SU-DHL-6 (cell line): ENCODE measurements around the gene DENND2C.

Experiments
- EZH2phosphoT487 ChIP-seq: fragments of 200-600 bp; sonication (generic), shearing (Covaris generic); conservative IDR thresholded peaks from 2 replicates; pipeline ENCODE4 v1.6.1; 2018; ENCODE audit warnings: mild to moderate bottlenecking, antibody characterized with exemption, low read length, moderate library complexity, mixed read lengths
- TF ChIP-seq, protein P1 (sequence below): fragments of 200-600 bp; sonication (generic); IDR thresholded peaks from one replicate; pipeline ENCODE4 v1.5.1; 2017; ENCODE audit warnings: antibody characterized with exemption, mild to moderate bottlenecking, low read length, moderate library complexity; ENCODE audit not compliant: insufficient read depth, poor library complexity, severe bottlenecking

DNA sequence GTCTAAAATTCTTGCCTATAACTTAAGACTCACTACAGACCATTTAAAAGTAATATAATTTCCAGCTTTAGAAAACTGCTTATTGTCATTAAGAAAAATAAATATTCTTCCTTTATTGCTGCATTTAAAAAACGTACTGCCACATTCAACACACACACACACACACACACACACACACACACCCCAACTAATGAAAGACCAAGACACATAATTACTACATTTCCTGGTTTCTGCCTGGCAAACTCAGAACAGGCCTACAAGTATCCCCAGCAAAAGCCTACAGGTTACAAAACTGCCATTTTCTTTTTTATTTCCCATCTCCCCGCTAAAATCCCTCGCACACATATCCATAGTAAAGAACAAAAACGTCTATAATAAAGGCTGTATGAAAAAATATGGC is 1.5 kb downstream of the DENND2C start:
- TF ChIP-seq, protein P1, sequence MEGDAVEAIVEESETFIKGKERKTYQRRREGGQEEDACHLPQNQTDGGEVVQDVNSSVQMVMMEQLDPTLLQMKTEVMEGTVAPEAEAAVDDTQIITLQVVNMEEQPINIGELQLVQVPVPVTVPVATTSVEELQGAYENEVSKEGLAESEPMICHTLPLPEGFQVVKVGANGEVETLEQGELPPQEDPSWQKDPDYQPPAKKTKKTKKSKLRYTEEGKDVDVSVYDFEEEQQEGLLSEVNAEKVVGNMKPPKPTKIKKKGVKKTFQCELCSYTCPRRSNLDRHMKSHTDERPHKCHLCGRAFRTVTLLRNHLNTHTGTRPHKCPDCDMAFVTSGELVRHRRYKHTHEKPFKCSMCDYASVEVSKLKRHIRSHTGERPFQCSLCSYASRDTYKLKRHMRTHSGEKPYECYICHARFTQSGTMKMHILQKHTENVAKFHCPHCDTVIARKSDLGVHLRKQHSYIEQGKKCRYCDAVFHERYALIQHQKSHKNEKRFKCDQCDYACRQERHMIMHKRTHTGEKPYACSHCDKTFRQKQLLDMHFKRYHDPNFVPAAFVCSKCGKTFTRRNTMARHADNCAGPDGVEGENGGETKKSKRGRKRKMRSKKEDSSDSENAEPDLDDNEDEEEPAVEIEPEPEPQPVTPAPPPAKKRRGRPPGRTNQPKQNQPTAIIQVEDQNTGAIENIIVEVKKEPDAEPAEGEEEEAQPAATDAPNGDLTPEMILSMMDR: no peak
- TF ChIP-seq EZH2phosphoT487: no peak
